GM12878 (cell line): ENCODE data around the gene LST1. TPM values are rescaled to one million over a fixed set of nuclear protein-coding genes. Genes with fewer than 3 reads are reported as not detected.

ENCODE experiments used
- BHLHE40 ChIP-seq, 2 experiments: fragments of 450-650 bp in 1 of 2; IDR thresholded peaks; 2 replicates each; pipeline ENCODE4 v1.6.1; 2011 to 2017; ENCODE audit warnings: low read depth in 2 of 2, borderline replicate concordance in 1 of 2, improper control_type of control experiment in 1 of 2, low read length in 1 of 2, mild to moderate bottlenecking in 1 of 2
- NR2F1 ChIP-seq: fragments of 450-650 bp; conservative IDR thresholded peaks from 2 replicates; pipeline ENCODE4 v1.6.1; 2017; ENCODE audit warnings: mild to moderate bottlenecking
- REST ChIP-seq: IDR thresholded peaks from 2 replicates; pipeline ENCODE4 v1.6.1; 2012; ENCODE audit warnings: mild to moderate bottlenecking, low read depth, low read length
- SMARCA5 ChIP-seq: fragments of 450-650 bp; IDR thresholded peaks from 2 replicates; pipeline ENCODE4 v1.6.1; 2017; ENCODE audit warnings: mild to moderate bottlenecking
- TCF3 ChIP-seq: IDR thresholded peaks from 2 replicates; pipeline ENCODE4 v1.6.1; 2012; ENCODE audit warnings: low read depth, mild to moderate bottlenecking, low read length, borderline replicate concordance; ENCODE audit not compliant: insufficient read depth
- YY1 ChIP-seq: IDR thresholded peaks from 2 replicates; pipeline ENCODE4 v1.6.1; 2011; ENCODE audit warnings: low read depth, mild to moderate bottlenecking, low read length
- polyA plus RNA-seq, 11 experiments: library from polyadenylated mRNA; depleted of rRNA in 4 of 11; unstranded in 6 of 11; stranded (reverse) in 5 of 11; fragments of >200 nt; fragmentation: Nextera tagmentation in 4 of 11; fragmentation: Illumina TruSeq in 1 of 11; extraction: Ambion mirVana in 4 of 11; extraction: Trizol in 1 of 11; gene quantifications; 1 replicate in 1 of 11; 2 replicates in 10 of 11; pipeline versions ENCODE4 v1.2.1 to v1.2.3, GENCODE V29; 2011 to 2016; ENCODE audit warnings: inconsistent platforms in 2 of 11, missing spikeins in 2 of 11, low read depth in 1 of 11
- total RNA-seq, 4 experiments: library from RNA; depleted of rRNA in 3 of 4; stranded (reverse); fragments of >200 nt in 3 of 4; fragmentation: Illumina TruSeq in 1 of 4; extraction: Trizol in 1 of 4; gene quantifications; 2 replicates each; pipeline versions ENCODE4 v1.2.1 to v1.2.3, GENCODE V29; 2013 to 2021

LST1 gene
- total and polyA plus RNA-seq, 10 of the 15 experiments (the other 5 are each of a cell fraction or from before 2014, with no cell fraction given) = 4.1 to 35.5 (median 16.4) TPM

- peak in 1 of 2 experiments; percentile 8; a peak in 1 of 4 replicates for TF ChIP-seq BHLHE40 (IDR thresholded peaks at IDR 0.05; ENCODE audit: borderline replicate concordance in 1 of 2, low read depth in 2 of 2, low read length in 1 of 2)
- TF ChIP-seq YY1 = peak; percentile 96
- TF ChIP-seq TCF3 = 0 out of 2 replicates have a peak, but pooled peaks have one; percentile 36
- TF ChIP-seq REST = 0 out of 2 replicates have a peak, but pooled peaks have one; percentile 27
- peak; percentile 73 for TF ChIP-seq SMARCA5
- TF ChIP-seq NR2F1 = peak; percentile 55
- TF ChIP-seq, all 136 proteins: peak for 30
Measured at GRCh38 chr6:31620586-31621319, 34.7 kb downstream of the LST1 start, which contains the start of gene PRRC2A (continued).
